Measurements from ENCODE around the gene NEDD9.

GRCh38 chr6:11181478-11182136 is 50.9 kb downstream of the NEDD9 start:
- TF ChIP-seq FOSL1 (IDR thresholded peaks at IDR 0.05; ENCODE audit: low read depth) (no peak), POLR2AphosphoS5 (IDR thresholded peaks at IDR 0.05; ENCODE audit: low read depth, low read length) (no peak), RAD21 (IDR thresholded peaks at IDR 0.05; ENCODE audit: low read depth) (no peak), CTCF (IDR thresholded peaks at IDR 0.05 in 2 of 3, conservative IDR thresholded peaks at IDR 0.05 in 1 of 3; ENCODE audit: borderline replicate concordance in 1 of 3, insufficient read depth in 1 of 3, low read depth in 2 of 3, low read length in 2 of 3) (no peak)
- TF ChIP-seq, protein P1, sequence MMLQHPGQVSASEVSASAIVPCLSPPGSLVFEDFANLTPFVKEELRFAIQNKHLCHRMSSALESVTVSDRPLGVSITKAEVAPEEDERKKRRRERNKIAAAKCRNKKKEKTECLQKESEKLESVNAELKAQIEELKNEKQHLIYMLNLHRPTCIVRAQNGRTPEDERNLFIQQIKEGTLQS (IDR thresholded peaks at IDR 0.05): no peak

Measured in HCT116 (cell line).